HL-60 (cell line): ENCODE results near the gene PTPRN2.

Experiments
- CTCF ChIP-seq: IDR thresholded peaks from one replicate; pipeline ENCODE4 v1.5.1; 2011; ENCODE audit warnings: low read length, control low read depth, inconsistent platforms; ENCODE audit not compliant: insufficient read depth
- GABPA ChIP-seq: IDR thresholded peaks from 2 replicates; pipeline ENCODE4 v1.6.1; 2012; ENCODE audit warnings: low read depth
- POLR2AphosphoS5 ChIP-seq: IDR thresholded peaks from 2 replicates; pipeline ENCODE4 v1.6.1; 2012; ENCODE audit warnings: low read depth
- REST ChIP-seq: IDR thresholded peaks from 2 replicates; pipeline ENCODE4 v1.6.1; 2012; ENCODE audit warnings: low read depth; ENCODE audit not compliant: insufficient replicate concordance
- SPI1 ChIP-seq: IDR thresholded peaks from 2 replicates; pipeline ENCODE4 v1.6.1; 2012; ENCODE audit warnings: low read depth, mild to moderate bottlenecking, borderline replicate concordance

DNA sequence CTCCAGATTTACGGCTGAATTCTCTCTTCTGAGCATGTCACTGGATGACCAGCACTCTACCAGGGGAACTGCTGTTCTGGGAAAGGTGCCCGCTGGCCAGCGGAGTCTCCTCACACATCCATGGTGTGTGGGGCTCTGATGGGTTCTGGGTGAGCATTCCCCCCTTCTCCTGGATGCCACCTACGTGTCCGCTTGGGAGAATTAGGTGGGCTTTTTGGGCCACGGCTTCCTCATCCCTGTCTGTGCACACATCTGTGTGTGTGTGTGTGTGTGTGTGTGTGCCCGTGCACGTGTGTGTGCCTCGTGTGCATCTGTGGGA lies 1087.8 kb downstream of the PTPRN2 start:
- no peak for TF ChIP-seq POLR2AphosphoS5
- no peak for TF ChIP-seq CTCF
- no peak for TF ChIP-seq REST
- TF ChIP-seq SPI1: no peak
- TF ChIP-seq GABPA: no peak
